Fibroblast of the aortic adventitia (primary cell): ENCODE data around the gene RHOU. TPM values are rescaled to one million over a fixed set of nuclear protein-coding genes. Genes with fewer than 3 reads are reported as not detected.

Source experiments
- DNase-seq: peaks from one replicate; pipeline ENCODE4 v3.0.0-alpha.2; 2010; ENCODE audit warnings: low read depth
- H3K4me3 ChIP-seq: 2 replicates; pipeline ENCODE4 v1.5.1; 2011; ENCODE audit warnings: low read depth, mild to moderate bottlenecking, control low read depth, low read length, moderate library complexity
- total RNA-seq: library from RNA; depleted of rRNA; stranded (reverse); fragments of >200 nt; gene quantifications from 2 replicates; pipeline ENCODE4 v1.2.3, GENCODE V29; 2012; ENCODE audit warnings: low replicate concordance
- TF ChIP-seq, protein P1 (sequence below): IDR thresholded peaks from 2 replicates; pipeline ENCODE4 v1.5.1; 2011; ENCODE audit warnings: mild to moderate bottlenecking, low read length, control low read depth, inconsistent platforms; ENCODE audit not compliant: insufficient read depth

Gene RHOU
- total RNA-seq, 1 donor, result 4.2 TPM

DNA sequence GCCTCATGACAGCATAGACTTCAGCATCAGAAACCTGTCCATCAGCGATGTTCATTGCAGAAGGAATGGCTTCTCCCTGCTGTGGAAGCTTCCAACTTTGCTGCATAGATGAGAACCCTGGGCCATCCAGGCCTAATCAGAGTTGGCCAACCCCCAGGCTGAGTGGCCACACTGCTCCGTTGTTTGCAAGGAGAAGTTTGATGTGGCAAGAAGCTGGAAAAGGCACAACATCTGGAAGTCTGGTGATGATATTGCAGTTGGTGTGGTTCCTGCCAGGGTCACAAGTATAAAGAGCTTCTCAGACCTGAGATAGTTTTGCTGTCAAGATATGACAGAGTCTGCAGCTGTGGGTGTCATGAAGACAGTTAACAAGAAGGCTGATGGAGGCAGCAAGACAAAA, 41.2 kb downstream of the RHOU start:
- TF ChIP-seq, protein P1, sequence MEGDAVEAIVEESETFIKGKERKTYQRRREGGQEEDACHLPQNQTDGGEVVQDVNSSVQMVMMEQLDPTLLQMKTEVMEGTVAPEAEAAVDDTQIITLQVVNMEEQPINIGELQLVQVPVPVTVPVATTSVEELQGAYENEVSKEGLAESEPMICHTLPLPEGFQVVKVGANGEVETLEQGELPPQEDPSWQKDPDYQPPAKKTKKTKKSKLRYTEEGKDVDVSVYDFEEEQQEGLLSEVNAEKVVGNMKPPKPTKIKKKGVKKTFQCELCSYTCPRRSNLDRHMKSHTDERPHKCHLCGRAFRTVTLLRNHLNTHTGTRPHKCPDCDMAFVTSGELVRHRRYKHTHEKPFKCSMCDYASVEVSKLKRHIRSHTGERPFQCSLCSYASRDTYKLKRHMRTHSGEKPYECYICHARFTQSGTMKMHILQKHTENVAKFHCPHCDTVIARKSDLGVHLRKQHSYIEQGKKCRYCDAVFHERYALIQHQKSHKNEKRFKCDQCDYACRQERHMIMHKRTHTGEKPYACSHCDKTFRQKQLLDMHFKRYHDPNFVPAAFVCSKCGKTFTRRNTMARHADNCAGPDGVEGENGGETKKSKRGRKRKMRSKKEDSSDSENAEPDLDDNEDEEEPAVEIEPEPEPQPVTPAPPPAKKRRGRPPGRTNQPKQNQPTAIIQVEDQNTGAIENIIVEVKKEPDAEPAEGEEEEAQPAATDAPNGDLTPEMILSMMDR, result no peak
- no peak overlapping the region for H3K4me3 ChIP-seq
- no peak for DNase-seq

DNA sequence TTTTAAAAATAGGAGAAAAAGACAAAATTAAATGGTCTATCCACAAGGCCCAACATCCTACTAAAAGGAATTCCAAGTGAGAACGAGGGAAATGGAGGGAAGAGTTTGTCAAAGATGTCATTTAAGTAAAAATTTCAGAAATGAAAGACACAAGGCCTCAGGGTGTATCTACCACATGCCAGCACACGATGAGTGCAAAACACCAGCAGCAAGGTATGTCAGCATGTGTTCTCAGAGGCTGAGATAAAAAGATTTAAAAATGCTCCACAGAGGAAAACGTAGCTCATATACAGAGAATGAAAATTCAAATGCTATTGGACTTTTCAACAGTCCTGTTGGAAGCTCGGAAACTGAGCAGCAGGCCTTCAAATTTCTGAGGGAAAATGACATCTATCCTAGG, 42.0 kb downstream of the RHOU start:
- DNase-seq, result no peak
- TF ChIP-seq, protein P1, result no peak
- no peak overlapping the region for H3K4me3 ChIP-seq

DNA sequence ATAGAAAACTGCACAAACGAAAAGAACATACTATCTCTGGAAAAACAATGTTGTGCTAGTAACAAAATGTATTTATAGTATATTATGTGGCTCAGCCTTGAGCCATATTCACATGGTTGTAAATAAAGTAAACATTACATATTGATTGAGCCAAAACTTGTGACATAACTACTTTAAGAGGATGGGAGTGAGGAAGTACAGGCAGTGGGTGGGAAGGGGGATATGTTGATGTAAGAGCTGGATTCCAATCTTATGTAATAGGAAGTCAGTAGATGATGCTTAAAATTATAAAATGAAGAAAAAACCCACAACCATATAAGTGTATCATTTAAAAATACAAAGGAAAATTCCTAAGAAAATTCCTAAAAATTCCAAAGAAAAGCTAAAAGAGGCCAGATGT, 42.7 kb downstream of the RHOU start:
- TF ChIP-seq, protein P1, result no peak
- no peak for DNase-seq
- no peak overlapping the region for H3K4me3 ChIP-seq

DNA sequence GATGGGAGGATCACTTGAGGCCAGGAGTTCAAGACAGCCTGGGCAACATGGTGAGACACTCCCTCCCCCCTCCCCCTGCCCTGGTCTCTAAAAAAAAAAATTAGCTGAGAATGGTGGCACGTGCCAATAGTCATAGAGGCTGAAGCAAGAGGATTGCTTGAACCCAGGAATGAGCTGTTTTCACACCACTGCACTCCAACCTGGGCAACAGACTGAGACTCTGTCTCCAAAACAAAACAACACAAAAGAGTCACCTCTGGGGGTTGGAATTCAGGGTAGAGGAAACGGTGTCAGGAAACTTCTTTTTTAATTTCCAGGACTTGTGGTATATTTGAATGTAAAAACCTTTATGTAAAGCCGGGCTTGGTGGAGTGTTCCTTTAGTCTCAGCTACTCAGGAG, 43.2 kb downstream of the RHOU start:
- no peak overlapping the region for H3K4me3 ChIP-seq
- TF ChIP-seq, protein P1, result no peak
- no peak for DNase-seq

DNA sequence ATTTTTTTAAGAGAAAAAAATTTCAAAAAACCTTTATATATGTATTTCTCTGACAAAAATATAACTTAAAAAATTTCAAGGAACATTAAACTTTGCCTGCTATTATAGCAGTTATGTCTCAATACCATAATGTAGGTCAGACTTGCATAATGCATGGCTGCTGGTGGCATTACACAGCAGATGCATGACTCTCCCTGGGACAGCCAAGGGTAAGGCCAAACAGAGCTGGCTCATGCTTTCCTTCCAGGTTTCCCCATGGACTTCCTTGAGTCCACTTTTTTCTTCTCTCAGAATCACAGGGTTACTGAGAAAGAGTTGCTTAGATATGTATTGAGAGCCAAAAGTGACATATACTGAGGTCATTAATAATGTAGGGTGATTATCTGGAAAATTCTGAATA, 43.7 kb downstream of the RHOU start:
- no peak for DNase-seq
- no peak overlapping the region for H3K4me3 ChIP-seq
- TF ChIP-seq, protein P1, result no peak

DNA sequence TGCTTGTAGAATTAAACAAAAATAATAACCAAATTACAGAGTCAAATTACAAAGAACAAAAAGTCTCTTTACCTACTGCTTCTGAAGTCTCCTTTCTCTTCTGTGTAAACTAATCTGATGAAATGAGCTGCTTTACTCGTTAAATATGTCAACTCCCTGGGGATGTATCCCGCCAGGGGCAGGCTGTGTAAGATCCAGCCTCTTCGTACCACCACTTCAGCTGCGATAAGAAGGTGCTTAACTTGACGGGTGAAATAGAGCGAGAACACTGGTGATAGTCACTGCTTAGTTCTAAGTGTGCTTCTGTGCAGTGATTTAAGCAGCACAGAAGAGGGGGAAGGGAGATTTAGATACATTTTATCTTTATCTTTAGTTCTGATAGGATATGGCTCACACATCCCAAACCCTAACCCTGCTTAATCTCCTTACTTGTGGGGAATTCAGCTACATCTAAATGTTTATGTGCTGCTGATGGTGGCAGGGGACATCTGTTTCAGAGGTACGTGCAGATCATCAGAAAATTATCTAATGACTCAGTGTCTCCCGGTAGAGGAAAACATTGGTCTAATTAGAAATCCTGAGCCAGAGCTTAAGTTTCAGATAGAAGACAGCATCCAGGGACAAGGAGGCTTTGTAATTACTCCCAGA, 46.0 kb downstream of the RHOU start:
- TF ChIP-seq, protein P1, result no peak
- no peak overlapping the region for H3K4me3 ChIP-seq
- DNase-seq, result peak; percentile 36
